C4-2B (cell line): ENCODE results near the gene ABL2.

Experiments
- CTCF ChIP-seq: fragments of 450-650 bp; conservative IDR thresholded peaks from 2 replicates; pipeline ENCODE4 v1.5.1; 2017; ENCODE audit warnings: mild to moderate bottlenecking
- ZFX ChIP-seq: fragments of 450-650 bp; IDR thresholded peaks from 2 replicates; pipeline ENCODE4 v1.6.1; 2017

GRCh38 chr1:179202161-179202560 lies 27.3 kb downstream of the ABL2 start:
- TF ChIP-seq CTCF (no peak), ZFX (no peak)
